ENCODE results near the gene ASB5. TPM values are rescaled to one million over a fixed set of nuclear protein-coding genes. Genes with fewer than 3 reads are reported as not detected.
A peak's percentile ranks its signal among the peaks of the same experiment; 100 is the strongest.

Gene ASB5
- total and polyA plus RNA-seq, 7 experiments from 2014 or later, result not detected

DNA sequence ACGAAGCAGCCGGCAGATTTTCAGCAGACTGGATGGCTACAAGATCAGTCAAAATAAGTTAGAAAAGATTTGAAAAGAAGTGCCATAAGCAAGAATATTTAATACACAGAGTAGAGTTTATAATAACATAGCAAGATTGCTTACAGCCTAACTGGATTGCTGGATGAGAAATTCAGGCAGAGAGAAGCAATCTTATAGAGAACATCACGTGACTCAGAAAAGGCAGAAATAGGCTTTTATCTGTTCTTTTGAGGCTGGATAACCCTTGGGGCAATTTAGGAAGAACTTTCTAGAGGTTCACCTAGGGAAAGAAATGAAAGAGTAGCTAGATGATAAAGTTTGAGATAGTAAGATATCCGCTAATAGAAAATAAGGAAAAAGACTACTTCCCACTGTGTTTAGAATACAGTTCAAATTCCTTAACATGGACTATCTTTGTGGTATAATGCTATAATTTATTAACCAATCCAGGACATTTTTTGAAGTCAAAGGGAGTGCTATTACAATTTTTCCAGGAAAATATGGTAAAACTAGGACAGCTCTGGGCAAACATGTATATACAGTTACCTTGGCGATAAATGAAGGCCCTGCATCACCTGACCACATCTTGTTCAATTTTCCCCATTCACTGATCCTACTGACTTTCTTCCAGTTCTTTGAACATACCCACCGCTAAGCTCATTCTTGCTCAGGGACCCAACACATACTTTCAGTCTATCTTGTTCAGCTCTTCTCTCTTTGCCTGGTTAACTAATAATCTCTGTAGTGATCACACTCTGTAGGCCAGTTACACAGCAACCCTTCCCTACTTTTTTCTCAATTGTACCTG lies 38.0 kb upstream of the ASB5 start:
- Mint-ChIP-seq H3K27me3 (peaks cover 25 to 42% (median 29%) of the 10 kb centered on the region in 5 donors), H3K4me3 (no peak overlapping the region), H3K9me3 (peaks cover 0 to 1% (median 0%) of the 10 kb centered on the region in 11 donors), H3K4me1 (no peaks in the 10 kb centered on the region), H3K36me3 (no peaks in the 10 kb centered on the region), H3K27ac (peak overlapping the region in 1 of 9 donors; percentile 1)
- DNase-seq (no peak), ATAC-seq (no peak)
- Histone ChIP-seq H3K9me3 (ENCODE audit: control insufficient read depth in 2 of 3, low read length in 3 of 3) (no peaks in the 10 kb centered on the region), H3K4me3 (ENCODE audit: low read length) (no peak overlapping the region), H3K4me1 (ENCODE audit: control insufficient read depth in 2 of 2, insufficient read depth in 2 of 2, low read length in 2 of 2) (no peaks in the 10 kb centered on the region), H3K36me3 (ENCODE audit: control insufficient read depth in 2 of 3, insufficient read depth in 3 of 3, low read length in 3 of 3) (no peaks in the 10 kb centered on the region), H3K27ac (ENCODE audit: low read depth, low read length) (no peak overlapping the region), H3K27me3 (ENCODE audit: control insufficient read depth in 2 of 2, insufficient read depth in 2 of 2, low read length in 2 of 2) (peaks cover 0 to 3% of the 10 kb centered on the region in 2 donors)
- POLR2A ChIA-PET, result interaction anchor here (1.0 kb wide), 1 partner anchor 105 kb away, joined by 3 read pairs; no protein-coding TSS in a partner anchor
- CTCF ChIA-PET, result no interaction called here
- intact Hi-C loops (cut with micrococcal nuclease), result no loop called here

- no peak overlapping the region for H3K27ac Mint-ChIP-seq
- DNase-seq (no peak), ATAC-seq (no peak)
- H3K27me3 ChIP-seq (ENCODE audit: control insufficient read depth in 2 of 2, insufficient read depth in 2 of 2, low read length in 2 of 2), result peaks cover 0 to 3% of the 10 kb centered on the region in 2 donors
- H3K36me3 Mint-ChIP-seq, result no peaks in the 10 kb centered on the region
- H3K4me1 Mint-ChIP-seq, result no peaks in the 10 kb centered on the region
- intact Hi-C loops (cut with micrococcal nuclease), result no loop called here
- no peaks in the 10 kb centered on the region for H3K9me3 ChIP-seq (ENCODE audit: control insufficient read depth in 2 of 3, low read length in 3 of 3)
- ChIA-PET POLR2A (no interaction called here), CTCF (no interaction called here)
- no peak overlapping the region for H3K4me3 Mint-ChIP-seq
- no peaks in the 10 kb centered on the region for H3K36me3 ChIP-seq (ENCODE audit: control insufficient read depth in 2 of 3, insufficient read depth in 3 of 3, low read length in 3 of 3)
- no peak overlapping the region for H3K4me3 ChIP-seq (ENCODE audit: low read length)
- H3K27ac ChIP-seq (ENCODE audit: low read depth, low read length), result no peak overlapping the region
- H3K27me3 Mint-ChIP-seq, result peaks cover 24 to 42% (median 33%) of the 10 kb centered on the region in 5 donors
- H3K4me1 ChIP-seq (ENCODE audit: control insufficient read depth in 2 of 2, insufficient read depth in 2 of 2, low read length in 2 of 2), result no peaks in the 10 kb centered on the region
- peaks cover 0 to 1% (median 0%) of the 10 kb centered on the region in 11 donors for H3K9me3 Mint-ChIP-seq
These were observed 34.9 kb upstream of the ASB5 start for GRCh38 chr4:176303938-176304337.

DNA sequence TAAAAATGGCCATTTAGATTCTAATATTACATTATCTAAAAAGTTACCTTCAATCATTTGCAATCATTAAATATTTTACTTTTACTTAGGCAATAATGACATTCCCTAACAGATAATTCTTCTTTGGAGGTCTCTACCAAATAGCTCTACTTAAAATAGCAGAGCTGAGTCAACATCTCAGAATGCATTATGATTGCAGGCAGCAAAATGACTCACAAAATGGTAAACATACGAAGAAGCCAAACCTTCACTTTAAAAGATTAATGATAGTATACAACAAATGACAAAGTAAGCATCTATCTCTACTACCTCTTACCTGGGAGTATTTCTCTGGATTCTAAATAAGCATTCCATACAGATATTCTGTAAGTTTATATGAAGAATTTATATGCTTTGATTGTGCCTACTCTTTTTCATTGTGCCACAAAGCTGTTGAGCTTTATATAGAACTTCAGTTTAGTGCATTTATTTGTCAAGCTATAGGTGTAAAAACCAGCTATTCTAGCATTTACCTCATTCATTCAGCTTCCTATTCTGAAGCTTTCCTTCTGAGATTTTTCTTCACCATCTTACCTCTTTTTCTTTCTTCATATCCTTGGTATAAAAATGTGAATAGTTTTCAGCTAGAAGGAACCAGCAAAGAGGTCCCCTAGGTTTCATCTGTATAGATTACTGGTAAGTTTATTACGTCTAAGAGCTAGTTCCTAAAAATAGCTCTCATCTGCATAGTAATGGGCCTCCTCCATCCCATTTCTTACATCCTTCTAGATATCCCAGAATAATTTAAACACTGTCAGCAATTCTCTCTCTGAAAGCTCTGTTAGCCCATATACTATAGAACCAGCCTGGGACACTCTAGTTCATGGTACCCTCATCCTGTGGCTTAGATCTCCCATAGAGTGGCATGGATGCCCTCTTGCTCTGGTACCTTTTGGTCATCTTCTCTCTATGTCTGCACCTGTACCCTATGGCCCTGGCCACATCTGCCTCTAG lies 33.6 kb upstream of the ASB5 start:
- Mint-ChIP-seq H3K27me3 (peaks cover 19 to 38% (median 30%) of the 10 kb centered on the region in 5 donors), H3K4me3 (no peak overlapping the region), H3K4me1 (no peaks in the 10 kb centered on the region), H3K27ac (no peak overlapping the region), H3K9me3 (peaks cover 0 to 1% (median 0%) of the 10 kb centered on the region in 11 donors), H3K36me3 (no peaks in the 10 kb centered on the region)
- peaks cover 0 to 3% of the 10 kb centered on the region in 2 donors for H3K27me3 ChIP-seq (ENCODE audit: control insufficient read depth in 2 of 2, insufficient read depth in 2 of 2, low read length in 2 of 2)
- ATAC-seq, result no peak
- H3K4me3 ChIP-seq (ENCODE audit: low read length), result no peak overlapping the region
- DNase-seq, result no peak
- ChIA-PET CTCF (no interaction called here), POLR2A (no interaction called here)
- no peaks in the 10 kb centered on the region for H3K9me3 ChIP-seq (ENCODE audit: control insufficient read depth in 2 of 3, low read length in 3 of 3)
- intact Hi-C loops (cut with micrococcal nuclease), result no loop called here
- H3K36me3 ChIP-seq (ENCODE audit: control insufficient read depth in 2 of 3, insufficient read depth in 3 of 3, low read length in 3 of 3), result no peaks in the 10 kb centered on the region
- no peaks in the 10 kb centered on the region for H3K4me1 ChIP-seq (ENCODE audit: control insufficient read depth in 2 of 2, insufficient read depth in 2 of 2, low read length in 2 of 2)
- H3K27ac ChIP-seq (ENCODE audit: low read depth, low read length), result no peak overlapping the region

DNA sequence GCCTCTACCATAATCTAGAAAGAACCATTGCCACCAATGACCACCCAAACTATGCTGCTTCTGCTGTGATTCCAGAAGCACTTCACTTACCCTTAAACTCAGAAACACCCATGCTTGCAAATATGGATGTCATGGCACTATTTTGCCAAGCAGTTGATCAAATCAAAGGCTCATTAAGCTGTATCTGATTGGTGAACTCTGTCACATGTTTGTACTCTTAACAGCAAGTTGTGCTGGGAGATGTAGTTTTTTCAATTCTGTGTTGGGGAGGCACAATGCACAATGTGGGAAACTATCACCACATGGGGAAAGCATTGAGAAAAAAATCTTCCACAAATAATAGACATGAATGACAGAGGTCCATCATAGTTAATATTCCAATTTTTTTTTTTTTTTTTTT lies 31.5 kb upstream of the ASB5 start:
- Histone ChIP-seq H3K4me1 (ENCODE audit: control insufficient read depth in 2 of 2, insufficient read depth in 2 of 2, low read length in 2 of 2) (no peaks in the 10 kb centered on the region), H3K4me3 (ENCODE audit: low read length) (no peak overlapping the region), H3K27ac (ENCODE audit: low read depth, low read length) (no peak overlapping the region), H3K9me3 (ENCODE audit: control insufficient read depth in 2 of 3, low read length in 3 of 3) (no peaks in the 10 kb centered on the region), H3K36me3 (ENCODE audit: control insufficient read depth in 2 of 3, insufficient read depth in 3 of 3, low read length in 3 of 3) (no peaks in the 10 kb centered on the region), H3K27me3 (ENCODE audit: control insufficient read depth in 2 of 2, insufficient read depth in 2 of 2, low read length in 2 of 2) (peaks cover 0 to 3% of the 10 kb centered on the region in 2 donors)
- ATAC-seq, result no peak
- DNase-seq, result no peak
- no peak overlapping the region for H3K27ac Mint-ChIP-seq
- H3K27me3 Mint-ChIP-seq, result peaks cover 16 to 26% (median 25%) of the 10 kb centered on the region in 5 donors
- POLR2A ChIA-PET, result no interaction called here
- H3K36me3 Mint-ChIP-seq, result no peaks in the 10 kb centered on the region
- no peak overlapping the region for H3K4me3 Mint-ChIP-seq
- intact Hi-C loops (cut with micrococcal nuclease), result no loop called here
- no peaks in the 10 kb centered on the region for H3K4me1 Mint-ChIP-seq
- peaks cover 0 to 1% (median 0%) of the 10 kb centered on the region in 11 donors for H3K9me3 Mint-ChIP-seq
- CTCF ChIA-PET, result no interaction called here

DNA sequence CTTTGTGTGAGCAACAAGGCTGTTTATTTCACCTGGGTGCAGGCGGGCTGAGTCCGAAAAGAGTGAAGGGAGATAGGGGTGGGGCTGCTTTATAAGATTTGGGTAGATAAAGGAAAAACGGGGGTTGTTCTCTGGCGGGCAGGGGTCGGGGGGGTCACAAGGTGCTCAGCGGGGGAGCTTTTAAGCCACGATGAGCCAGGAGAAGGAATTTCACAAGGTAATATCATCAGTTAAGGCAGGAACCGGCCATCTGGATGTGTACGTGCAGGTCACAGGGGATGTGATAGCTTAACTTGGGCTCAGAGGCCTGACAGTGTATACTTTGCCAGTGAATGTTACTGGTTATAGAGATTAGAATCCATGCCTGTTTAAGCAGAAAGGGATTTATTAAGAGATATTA lies 31.0 kb upstream of the ASB5 start:
- DNase-seq (no peak), ATAC-seq (no peak)
- H3K9me3 Mint-ChIP-seq, result peaks cover 0 to 1% (median 0%) of the 10 kb centered on the region in 11 donors
- Histone ChIP-seq H3K27me3 (ENCODE audit: control insufficient read depth in 2 of 2, insufficient read depth in 2 of 2, low read length in 2 of 2) (peaks cover 0 to 3% of the 10 kb centered on the region in 2 donors), H3K4me1 (ENCODE audit: control insufficient read depth in 2 of 2, insufficient read depth in 2 of 2, low read length in 2 of 2) (no peaks in the 10 kb centered on the region), H3K9me3 (ENCODE audit: control insufficient read depth in 2 of 3, low read length in 3 of 3) (no peaks in the 10 kb centered on the region), H3K27ac (ENCODE audit: low read depth, low read length) (no peak overlapping the region), H3K36me3 (ENCODE audit: control insufficient read depth in 2 of 3, insufficient read depth in 3 of 3, low read length in 3 of 3) (no peaks in the 10 kb centered on the region), H3K4me3 (ENCODE audit: low read length) (no peak overlapping the region)
- ChIA-PET CTCF (no interaction called here), POLR2A (no interaction called here)
- intact Hi-C loops (cut with micrococcal nuclease), result no loop called here
- no peak overlapping the region for H3K4me3 Mint-ChIP-seq
- peaks cover 12 to 22% (median 20%) of the 10 kb centered on the region in 5 donors for H3K27me3 Mint-ChIP-seq
- H3K36me3 Mint-ChIP-seq, result no peaks in the 10 kb centered on the region
- H3K4me1 Mint-ChIP-seq, result no peaks in the 10 kb centered on the region
- no peak overlapping the region for H3K27ac Mint-ChIP-seq

DNA sequence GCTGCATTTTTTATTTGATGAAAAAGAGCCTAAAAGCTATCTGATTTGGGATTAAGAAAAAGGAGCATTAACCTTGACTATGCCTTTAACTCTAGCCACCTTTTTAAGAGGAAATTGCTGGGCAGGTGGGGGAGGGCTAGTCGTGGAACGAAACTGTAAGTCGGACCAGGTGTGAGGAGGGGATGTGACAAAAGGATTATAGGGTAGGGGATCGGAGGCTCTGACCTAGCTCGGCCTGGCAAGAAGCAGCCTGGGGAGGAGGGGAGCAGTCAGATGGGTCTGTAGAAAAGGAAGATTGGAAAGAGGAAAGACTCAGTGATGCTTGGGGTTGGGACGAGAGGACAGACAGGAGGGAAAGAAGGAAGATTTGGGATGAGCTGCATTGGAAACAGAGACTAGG lies 29.6 kb upstream of the ASB5 start:
- CTCF ChIA-PET, result no interaction called here
- H3K27me3 Mint-ChIP-seq, result peaks cover 5 to 15% (median 9%) of the 10 kb centered on the region in 5 donors
- Histone ChIP-seq H3K4me3 (ENCODE audit: low read length) (no peak overlapping the region), H3K27me3 (ENCODE audit: control insufficient read depth in 2 of 2, insufficient read depth in 2 of 2, low read length in 2 of 2) (peaks cover 0 to 3% of the 10 kb centered on the region in 2 donors), H3K4me1 (ENCODE audit: control insufficient read depth in 2 of 2, insufficient read depth in 2 of 2, low read length in 2 of 2) (no peaks in the 10 kb centered on the region), H3K27ac (ENCODE audit: low read depth, low read length) (no peak overlapping the region), H3K36me3 (ENCODE audit: control insufficient read depth in 2 of 3, insufficient read depth in 3 of 3, low read length in 3 of 3) (no peaks in the 10 kb centered on the region), H3K9me3 (ENCODE audit: control insufficient read depth in 2 of 3, low read length in 3 of 3) (no peaks in the 10 kb centered on the region)
- H3K27ac Mint-ChIP-seq, result no peak overlapping the region
- intact Hi-C loops (cut with micrococcal nuclease), result no loop called here
- H3K36me3 Mint-ChIP-seq, result no peaks in the 10 kb centered on the region
- DNase-seq (no peak), ATAC-seq (no peak)
- H3K9me3 Mint-ChIP-seq, result peaks cover 0 to 1% (median 0%) of the 10 kb centered on the region in 11 donors
- POLR2A ChIA-PET, result no interaction called here
- no peaks in the 10 kb centered on the region for H3K4me1 Mint-ChIP-seq
- no peak overlapping the region for H3K4me3 Mint-ChIP-seq
